GM23248 (cell line): ENCODE results near the gene ERGIC1.

Experiments
- EZH2 ChIP-seq: fragments of 200-600 bp; sonication (generic); IDR thresholded peaks from 2 replicates; pipeline ENCODE4 v1.6.1; 2018; ENCODE audit warnings: antibody characterized with exemption, mild to moderate bottlenecking; ENCODE audit not compliant: insufficient read depth, poor library complexity, severe bottlenecking
- EZH2phosphoT487 ChIP-seq: fragments of 200-600 bp; sonication (generic); IDR thresholded peaks from 2 replicates; pipeline ENCODE4 v1.6.1; 2018; ENCODE audit warnings: antibody characterized with exemption, moderate library complexity, mild to moderate bottlenecking, low read depth; ENCODE audit not compliant: insufficient read depth

GRCh38 chr5:172910828-172911627, 77.0 kb downstream of the ERGIC1 start:
- TF ChIP-seq EZH2 (no peak), EZH2phosphoT487 (no peak)
